GM12878 (cell line): ENCODE results near the gene FAM83G. TPM values are rescaled to one million over a fixed set of nuclear protein-coding genes. Genes with fewer than 3 reads are reported as not detected.

Source experiments
- ATAC-seq: fragments of 200-7000 bp; cut with Tn5 transposase; 3 replicates; pipeline ENCODE4 v1.9.1; 2020; ENCODE audit warnings: mild to moderate bottlenecking, moderate library complexity
- BruUV-seq: library from RNA; stranded (reverse); fragments of 400-500 nt; replicated peaks from 2 replicates; lab custom pipeline; 2021; lab: Mats Ljungman, UMichigan
- CTCF ChIA-PET: fragments of 300-600 bp; sonication (Branson Sonifier 250); formaldehyde crosslinking; extraction: SDS; loops from one replicate; lab custom pipeline; 2021; ENCODE audit warnings: inconsistent platforms; lab: Yijun Ruan, JAX
- POLR2A ChIA-PET: fragments of 350-600 bp; formaldehyde crosslinking; extraction: SDS; loops from one replicate; lab custom pipeline; 2021; ENCODE audit warnings: inconsistent platforms; lab: Charles Lee
- RAD21 ChIA-PET: fragments of 300-600 bp; sonication (Branson Sonifier 250); formaldehyde crosslinking; loops from one replicate; lab custom pipeline; 2023; ENCODE audit warnings: antibody characterized with exemption; ENCODE audit not compliant: unreplicated experiment; lab: Charles Lee
- SMC1A ChIA-PET: fragments of 300-600 bp; sonication (Branson Sonifier 250); formaldehyde crosslinking; loops from one replicate; lab custom pipeline; 2023; ENCODE audit not compliant: unreplicated experiment, uncharacterized antibody; lab: Charles Lee
- DNase-seq: peaks from one replicate; pipeline ENCODE4 v3.0.0-alpha.2; 2011; ENCODE audit warnings: low read depth, low spot score
- FAIRE-seq: peaks from 3 replicates; lab custom pipeline; 2011; peaks lifted over from hg19 to GRCh38; lab: Jason Lieb, UNC
- H2AFZ ChIP-seq: 2 replicates; pipeline ENCODE4 v1.6.0; 2011; ENCODE audit warnings: low read depth, low read length, control low read depth; ENCODE audit not compliant: control insufficient read depth
- H3K27ac ChIP-seq: 2 replicates; pipeline ENCODE4 v1.5.1; 2011; ENCODE audit warnings: control low read depth; ENCODE audit not compliant: control insufficient read depth, insufficient read depth
- H3K27me3 ChIP-seq, 2 experiments: replicated peaks in 1 of 2; 2 replicates each; pipeline versions ENCODE4 v1.6.0 to v1.6.1; 2011; ENCODE audit warnings: low read length in 1 of 2; ENCODE audit not compliant: control insufficient read depth in 2 of 2, insufficient read depth in 2 of 2
- H3K36me3 ChIP-seq, 2 experiments: 2 replicates each; pipeline ENCODE4 v1.5.1; 2011; ENCODE audit warnings: low read length in 1 of 2; ENCODE audit not compliant: control insufficient read depth in 2 of 2, insufficient read depth in 2 of 2
- H3K4me1 ChIP-seq: 2 replicates; pipeline ENCODE4 v1.6.1; 2011; ENCODE audit warnings: mild to moderate bottlenecking, low read length, moderate library complexity, mixed read lengths; ENCODE audit not compliant: control insufficient read depth, insufficient read depth
- H3K4me2 ChIP-seq: 2 replicates; pipeline ENCODE4 v1.6.0; 2011; ENCODE audit warnings: control low read depth; ENCODE audit not compliant: control insufficient read depth, insufficient read depth
- H3K4me3 ChIP-seq: fragments of 200-600 bp; sonication (generic); 2 replicates; pipeline ENCODE4 v1.5.1; 2016
- H3K79me2 ChIP-seq: 2 replicates; pipeline ENCODE4 v1.6.0; 2011; ENCODE audit warnings: low read length; ENCODE audit not compliant: control insufficient read depth, insufficient read depth
- H3K9ac ChIP-seq: 2 replicates; pipeline ENCODE4 v1.8.0; 2011; ENCODE audit warnings: low read length, control low read depth, mixed read lengths; ENCODE audit not compliant: control insufficient read depth, insufficient read depth
- H3K9me3 ChIP-seq: replicated peaks from 3 replicates; pipeline ENCODE4 v1.5.1; 2011; ENCODE audit warnings: mild to moderate bottlenecking, low read length; ENCODE audit not compliant: control insufficient read depth, insufficient read depth
- H4K20me1 ChIP-seq: 2 replicates; pipeline ENCODE4 v1.6.0; 2011; ENCODE audit not compliant: control insufficient read depth, insufficient read depth
- CTCF ChIP-seq, 3 experiments: IDR thresholded peaks in 2 of 3; conservative IDR thresholded peaks in 1 of 3; 2 replicates each; pipeline ENCODE4 v1.5.1; 2011; ENCODE audit warnings: low read depth in 3 of 3, low read length in 3 of 3, mild to moderate bottlenecking in 3 of 3, control low read depth in 2 of 3, moderate library complexity in 2 of 3, inconsistent platforms in 1 of 3, mixed read lengths in 1 of 3; ENCODE audit not compliant: control insufficient read depth in 2 of 3, insufficient read depth in 1 of 3; ENCODE audit errors: extremely low read depth in 1 of 3
- RAD21 ChIP-seq: IDR thresholded peaks from 2 replicates; pipeline ENCODE4 v1.6.1; 2011; ENCODE audit warnings: mild to moderate bottlenecking, low read depth, low read length, moderate library complexity; ENCODE audit not compliant: insufficient read depth
- SP1 ChIP-seq: IDR thresholded peaks from one replicate; pipeline ENCODE4 v1.6.1; 2011; ENCODE audit warnings: low read depth, low read length
- WGBS: methylation state at CpG from one replicate; pipeline ENCODE4 v1.1.6; 2016; ENCODE audit warnings: low lambda C conversion rate; ENCODE audit not compliant: insufficient replicate concordance, insufficient coverage; ENCODE audit errors: missing lambda C conversion rate; 5-methylcytosine and 5-hydroxymethylcytosine counted together
- in situ Hi-C: fragments of 300-500 bp; cut with MboI; formaldehyde crosslinking; loops from 9 replicates; pipeline ENCODE4 v1.14.3; 2018; ENCODE audit warnings: mixed read lengths
- intact Hi-C: fragments of 100-400 bp; cut with micrococcal nuclease; formaldehyde crosslinking; loops from one replicate; pipeline ENCODE4 v1.14.2; 2022; ENCODE audit not compliant: unreplicated experiment
- polyA plus RNA-seq, 11 experiments: library from polyadenylated mRNA; depleted of rRNA in 4 of 11; unstranded in 6 of 11; stranded (reverse) in 5 of 11; fragments of >200 nt; fragmentation: Nextera tagmentation in 4 of 11; fragmentation: Illumina TruSeq in 1 of 11; extraction: Ambion mirVana in 4 of 11; extraction: Trizol in 1 of 11; gene quantifications; 1 replicate in 1 of 11; 2 replicates in 10 of 11; pipeline versions ENCODE4 v1.2.1 to v1.2.3, GENCODE V29; 2011 to 2016; ENCODE audit warnings: inconsistent platforms in 2 of 11, missing spikeins in 2 of 11, low read depth in 1 of 11
- total RNA-seq, 4 experiments: library from RNA; depleted of rRNA in 3 of 4; stranded (reverse); fragments of >200 nt in 3 of 4; fragmentation: Illumina TruSeq in 1 of 4; extraction: Trizol in 1 of 4; gene quantifications; 2 replicates each; pipeline versions ENCODE4 v1.2.1 to v1.2.3, GENCODE V29; 2013 to 2021

The FAM83G gene
- total and polyA plus RNA-seq, 10 of the 15 experiments (the other 5 are each of a cell fraction or from before 2014, with no cell fraction given), result 0.03 to 16.7 (median 6.5) TPM

GRCh38 chr17:18951941-18952842, 52.4 kb downstream of the FAM83G start, which contains the start of gene SLC5A10:
TSS of gene SLC5A10 (plus strand) at chr17:18952165. CDS start at chr17:18952206, 41 bp downstream.
- WGBS, result 64% methylated on average over 16 of the region's 17 CpGs
- Histone ChIP-seq H3K27me3 (no peaks in the 10 kb centered on the region; a peak in 1 of 4 replicates), H3K36me3 (no peaks in the 10 kb centered on the region), H3K79me2 (no peaks in the 10 kb centered on the region), H3K4me3 (no peak within 1 kb of the TSS), H3K4me2 (no peak within 1 kb of the TSS), H3K4me1 (no peaks in the 10 kb centered on the region), H4K20me1 (no peaks in the 10 kb centered on the region), H2AFZ (no peak within 1 kb of the TSS), H3K9me3 (no peaks in the 10 kb centered on the region), H3K27ac (no peak within 1 kb of the TSS), H3K9ac (no peak within 1 kb of the TSS)
- FAIRE-seq (no peak), DNase-seq (no peak), ATAC-seq (no peak)
- ChIA-PET CTCF (interaction anchor here (1.4 kb wide), 1 partner anchor 9 kb away, joined by 4 read pairs; no protein-coding TSS in a partner anchor), RAD21 (interaction anchor here (1.3 kb wide), 1 partner anchor 14 kb away, joined by 3 read pairs; no protein-coding TSS in a partner anchor), SMC1A (interaction anchor here (0.9 kb wide), 1 partner anchor 14 kb away, joined by 3 read pairs; no protein-coding TSS in a partner anchor), POLR2A (interaction anchor here (0.5 kb wide), 1 partner anchor 185 kb away, joined by 7 read pairs; no protein-coding TSS in a partner anchor)
- BruUV-seq, result no TSS peak
- in situ Hi-C loops (no loop called here), intact Hi-C loops (no loop called here)
- peak; percentile 34; the same call in 1 of the 2 replicates for TF ChIP-seq RAD21
- TF ChIP-seq SP1, result no peak
- peak in 1 of 3 experiments; percentile 19; a peak in 2 of 6 replicates for TF ChIP-seq CTCF (IDR thresholded peaks at IDR 0.05 in 2 of 3, conservative IDR thresholded peaks at IDR 0.05 in 1 of 3; ENCODE audit: control insufficient read depth in 2 of 3, extremely low read depth in 1 of 3, insufficient read depth in 1 of 3, low read depth in 3 of 3, low read length in 3 of 3)
